Uterus (tissue), 4 donors: Measurements from ENCODE around the gene FBXO31. TPM values are rescaled to one million over a fixed set of nuclear protein-coding genes. Genes with fewer than 3 reads are reported as not detected.

Experiments
- DNase-seq, 2 donors: peaks; one replicate each; pipeline ENCODE4 v3.0.0-alpha.2; 2019 to 2020
- H3K27ac ChIP-seq, 2 donors: fragments of 200-600 bp; sonication (generic); 1 replicate in 1 of 2; 2 replicates in 1 of 2; pipeline ENCODE4 v1.5.1; 2016 to 2018
- H3K27me3 ChIP-seq, 2 donors: fragments of 200-600 bp; sonication (generic); one replicate each; pipeline ENCODE4 v1.5.1; 2018 to 2019; ENCODE audit warnings: control low read depth in 1 of 2
- H3K36me3 ChIP-seq, 2 donors: fragments of 200-600 bp; sonication (generic); one replicate each; pipeline ENCODE4 v1.5.1; 2019; ENCODE audit warnings: control low read depth in 1 of 2
- H3K4me1 ChIP-seq, 2 donors: fragments of 200-600 bp; sonication (generic); one replicate each; pipeline ENCODE4 v1.5.1; 2018 to 2019; ENCODE audit warnings: control low read depth in 1 of 2
- H3K4me3 ChIP-seq, 2 donors: fragments of 200-600 bp; sonication (generic); 1 replicate in 1 of 2; 2 replicates in 1 of 2; pipeline ENCODE4 v1.5.1; 2018 to 2019; ENCODE audit warnings: mild to moderate bottlenecking in 1 of 2
- H3K9me3 ChIP-seq, 2 donors: fragments of 200-600 bp; sonication (generic); one replicate each; pipeline ENCODE4 v1.5.1; 2019; ENCODE audit warnings: control low read depth in 1 of 2
- POLR2A ChIP-seq, 2 donors: fragments of 450-650 bp; IDR thresholded peaks; one replicate each; pipeline ENCODE4 v1.6.1; 2016; ENCODE audit warnings: antibody characterized with exemption in 2 of 2, mild to moderate bottlenecking in 1 of 2, moderate library complexity in 1 of 2
- intact Hi-C: fragments of 100-400 bp; cut with DNase I; formaldehyde crosslinking; loops from one replicate; pipeline ENCODE4 v1.15.1; 2023; ENCODE audit warnings: low total_unique reads
- total RNA-seq, 4 donors: library from RNA; depleted of rRNA in 3 of 4; stranded (reverse); fragments of >200 nt in 3 of 4; gene quantifications; one replicate each; pipeline versions ENCODE4 v1.1.0 to v1.2.4, GENCODE V29; 2014 to 2023
- TF ChIP-seq, protein P1 (sequence below), 4 experiments: fragments of 200-600 bp in 2 of 4; fragments of 450-650 bp in 2 of 4; sonication (generic) in 2 of 4; IDR thresholded peaks; one replicate each; pipeline ENCODE4 v1.5.1; 2016 to 2019; ENCODE audit warnings: antibody characterized with exemption in 4 of 4, mild to moderate bottlenecking in 2 of 4, moderate library complexity in 1 of 4
- donor health status: DM: yes; HTN: yes; CAD: no.

The FBXO31 gene
- total RNA-seq, 4 donors from 2014 or later, result 35.2 to 309 (median 74.8) TPM

DNA sequence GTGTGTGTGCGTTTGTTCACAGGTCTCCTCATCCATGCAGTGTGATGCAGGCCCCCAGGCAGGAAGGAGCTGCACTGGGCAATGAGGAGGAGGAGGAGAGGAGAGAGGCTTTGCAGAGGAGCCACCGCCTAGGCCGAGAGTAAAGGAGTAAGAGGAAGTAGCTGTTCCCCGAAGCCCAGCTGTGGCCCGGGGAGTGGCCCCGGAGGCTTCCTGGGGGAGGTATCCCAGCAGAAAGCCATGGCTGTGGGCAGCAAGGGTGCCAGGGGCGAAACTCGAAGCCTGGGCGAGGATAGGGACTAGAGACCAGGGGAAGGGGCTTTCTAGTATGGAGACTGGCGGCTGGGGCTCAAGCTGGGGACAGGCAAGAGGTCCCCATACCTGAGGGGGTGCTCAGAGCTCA, 78.6 kb downstream of the FBXO31 start:
- DNase-seq, result no peak
- H3K4me3 ChIP-seq, result no peak overlapping the region
- TF ChIP-seq POLR2A (IDR thresholded peaks at IDR 0.05), result no peak
- TF ChIP-seq, protein P1, sequence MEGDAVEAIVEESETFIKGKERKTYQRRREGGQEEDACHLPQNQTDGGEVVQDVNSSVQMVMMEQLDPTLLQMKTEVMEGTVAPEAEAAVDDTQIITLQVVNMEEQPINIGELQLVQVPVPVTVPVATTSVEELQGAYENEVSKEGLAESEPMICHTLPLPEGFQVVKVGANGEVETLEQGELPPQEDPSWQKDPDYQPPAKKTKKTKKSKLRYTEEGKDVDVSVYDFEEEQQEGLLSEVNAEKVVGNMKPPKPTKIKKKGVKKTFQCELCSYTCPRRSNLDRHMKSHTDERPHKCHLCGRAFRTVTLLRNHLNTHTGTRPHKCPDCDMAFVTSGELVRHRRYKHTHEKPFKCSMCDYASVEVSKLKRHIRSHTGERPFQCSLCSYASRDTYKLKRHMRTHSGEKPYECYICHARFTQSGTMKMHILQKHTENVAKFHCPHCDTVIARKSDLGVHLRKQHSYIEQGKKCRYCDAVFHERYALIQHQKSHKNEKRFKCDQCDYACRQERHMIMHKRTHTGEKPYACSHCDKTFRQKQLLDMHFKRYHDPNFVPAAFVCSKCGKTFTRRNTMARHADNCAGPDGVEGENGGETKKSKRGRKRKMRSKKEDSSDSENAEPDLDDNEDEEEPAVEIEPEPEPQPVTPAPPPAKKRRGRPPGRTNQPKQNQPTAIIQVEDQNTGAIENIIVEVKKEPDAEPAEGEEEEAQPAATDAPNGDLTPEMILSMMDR (IDR thresholded peaks at IDR 0.05), result no peak
- H3K4me1 ChIP-seq, result no peaks in the 10 kb centered on the region
- no peaks in the 10 kb centered on the region for H3K9me3 ChIP-seq
- no peaks in the 10 kb centered on the region for H3K27me3 ChIP-seq
- no peaks in the 10 kb centered on the region for H3K36me3 ChIP-seq
- intact Hi-C loops, result no loop called here
- no peak overlapping the region for H3K27ac ChIP-seq

DNA sequence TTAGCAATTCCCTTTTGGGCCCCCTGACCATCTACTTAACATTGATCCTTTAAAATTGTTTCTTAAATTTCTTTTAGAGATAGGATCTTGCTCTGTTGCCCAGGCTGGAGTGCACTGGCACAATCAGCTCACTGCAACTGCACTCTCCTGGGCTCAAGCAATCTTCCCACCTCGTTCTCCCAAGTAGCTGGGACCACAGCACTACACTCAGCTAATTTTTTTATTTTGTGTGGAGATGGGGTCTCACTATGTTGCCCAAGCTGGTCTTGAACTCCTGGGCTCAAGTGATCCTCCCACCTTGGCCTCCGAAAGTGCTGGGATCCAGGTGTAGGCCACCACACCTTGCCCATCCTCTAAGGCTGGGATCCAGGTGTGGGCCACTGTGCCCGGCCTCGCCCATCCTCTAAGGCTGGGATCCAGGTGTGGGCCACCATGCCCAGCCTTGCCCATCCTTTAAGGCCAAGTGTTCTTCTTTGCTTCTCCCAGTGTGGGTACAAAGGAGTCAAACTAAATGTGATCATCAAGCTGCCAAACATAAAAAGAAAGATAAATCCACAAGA, 79.5 kb downstream of the FBXO31 start:
- TF ChIP-seq, protein P1 (IDR thresholded peaks at IDR 0.05), result no peak
- no peak for TF ChIP-seq POLR2A (IDR thresholded peaks at IDR 0.05)
- Histone ChIP-seq H3K27ac (no peak overlapping the region), H3K4me3 (no peak overlapping the region), H3K27me3 (no peaks in the 10 kb centered on the region), H3K4me1 (no peaks in the 10 kb centered on the region), H3K9me3 (no peaks in the 10 kb centered on the region), H3K36me3 (no peaks in the 10 kb centered on the region)
- no peak for DNase-seq
- intact Hi-C loops, result no loop called here

DNA sequence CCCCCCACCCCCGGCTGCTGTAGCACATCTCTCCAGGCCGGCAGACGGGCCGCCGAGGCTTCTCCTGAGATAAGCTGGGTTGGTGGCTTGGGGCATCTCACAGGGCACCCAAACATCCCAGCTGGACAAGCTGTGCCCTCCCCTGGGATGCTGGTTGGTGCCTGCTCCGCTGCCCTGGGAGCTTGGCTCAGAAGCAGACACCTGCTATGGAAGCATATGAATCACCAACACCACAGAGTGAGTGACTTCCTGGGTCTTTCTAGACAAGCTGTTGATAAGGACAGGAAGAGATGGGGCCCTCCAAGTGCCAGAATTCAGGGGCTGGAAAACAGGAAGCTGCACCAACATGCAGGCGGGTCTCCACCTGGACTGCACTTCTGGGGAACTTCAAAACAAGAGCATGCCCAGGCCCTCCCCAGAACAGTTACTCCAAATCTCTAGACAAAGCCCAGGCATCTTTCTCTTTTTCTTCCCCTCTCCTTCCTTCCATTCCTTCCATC, 80.1 kb downstream of the FBXO31 start:
- Histone ChIP-seq H3K36me3 (no peaks in the 10 kb centered on the region), H3K27ac (no peak overlapping the region), H3K9me3 (no peaks in the 10 kb centered on the region), H3K27me3 (no peaks in the 10 kb centered on the region), H3K4me1 (no peaks in the 10 kb centered on the region), H3K4me3 (no peak overlapping the region)
- DNase-seq, result no peak
- TF ChIP-seq, protein P1 (IDR thresholded peaks at IDR 0.05), result no peak
- no peak for TF ChIP-seq POLR2A (IDR thresholded peaks at IDR 0.05)
- intact Hi-C loops, result no loop called here

DNA sequence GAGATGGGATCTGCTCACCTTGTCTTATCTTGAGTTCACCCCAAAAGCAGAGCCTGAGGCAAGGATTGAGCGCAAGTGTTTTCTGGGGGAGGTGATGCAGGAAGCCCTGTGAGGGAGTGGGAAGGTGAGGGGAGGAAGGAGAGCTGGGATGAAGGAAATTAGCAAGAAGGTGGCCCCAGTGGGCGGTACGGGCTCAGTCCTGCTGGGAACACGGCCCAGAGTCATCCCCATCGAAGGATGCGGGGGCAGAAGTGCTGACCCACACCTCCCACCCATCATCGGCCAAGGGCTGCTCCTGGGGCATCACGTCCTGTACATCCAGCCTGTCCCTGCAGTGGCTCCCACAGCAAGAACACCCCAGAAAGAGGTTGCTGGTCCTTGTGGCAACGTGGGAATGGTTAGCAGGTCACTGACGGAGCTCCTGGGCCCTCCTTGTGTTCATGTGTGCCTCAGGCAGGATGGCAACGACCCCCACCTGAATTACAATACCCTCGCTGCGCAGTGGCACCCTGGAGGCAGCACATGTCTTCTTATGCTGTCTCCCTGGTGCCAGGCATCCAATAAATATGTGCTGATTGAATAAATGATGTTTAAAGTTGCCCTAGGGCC, 84.6 kb downstream of the FBXO31 start:
- intact Hi-C loops, result no loop called here
- Histone ChIP-seq H3K9me3 (no peaks in the 10 kb centered on the region), H3K27me3 (no peaks in the 10 kb centered on the region), H3K4me3 (no peak overlapping the region), H3K27ac (no peak overlapping the region), H3K36me3 (no peaks in the 10 kb centered on the region), H3K4me1 (no peaks in the 10 kb centered on the region)
- no peak for DNase-seq
- TF ChIP-seq, protein P1 (IDR thresholded peaks at IDR 0.05), result no peak
- no peak for TF ChIP-seq POLR2A (IDR thresholded peaks at IDR 0.05)

DNA sequence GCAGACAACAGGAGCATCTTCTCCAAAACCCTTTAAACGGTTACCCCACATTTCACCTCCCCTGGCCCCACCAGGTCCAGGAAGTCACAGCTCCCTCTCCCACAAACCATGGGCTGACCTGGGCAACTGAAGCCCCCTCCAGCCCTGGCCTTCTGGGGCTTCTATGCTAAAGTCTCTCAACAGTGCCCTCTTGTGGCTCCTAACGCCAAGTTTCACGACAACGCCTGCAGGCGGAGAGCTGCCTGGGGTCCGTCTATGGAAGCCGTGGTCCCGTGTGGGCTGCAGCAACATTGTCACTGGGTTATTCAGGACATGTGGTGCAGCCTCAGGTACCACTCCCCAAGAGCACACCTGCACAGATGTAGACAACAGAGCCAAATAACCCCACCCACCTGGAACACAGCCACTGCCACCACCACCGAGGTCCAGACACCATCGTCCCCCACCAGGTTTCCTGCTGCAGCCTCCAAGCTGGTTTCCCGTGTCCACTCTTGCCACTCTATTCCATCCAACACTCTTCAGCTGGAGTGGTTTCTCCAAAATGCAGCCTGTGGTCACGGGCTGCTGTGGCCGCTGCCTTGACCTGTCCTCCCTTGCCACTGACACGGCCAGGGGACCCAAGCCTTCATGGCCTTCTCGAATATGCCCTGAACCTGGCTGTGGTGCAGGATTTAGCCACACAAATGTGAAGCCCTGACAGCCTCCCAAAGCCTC, 85.5 kb downstream of the FBXO31 start:
- intact Hi-C loops, result no loop called here
- Histone ChIP-seq H3K36me3 (no peaks in the 10 kb centered on the region), H3K4me3 (no peak overlapping the region), H3K27me3 (no peaks in the 10 kb centered on the region), H3K9me3 (no peaks in the 10 kb centered on the region), H3K4me1 (no peaks in the 10 kb centered on the region), H3K27ac (no peak overlapping the region)
- TF ChIP-seq, protein P1 (IDR thresholded peaks at IDR 0.05), result peak; percentile 12 to 40 (median 28)
- no peak for TF ChIP-seq POLR2A (IDR thresholded peaks at IDR 0.05)
- DNase-seq, result no peak
